Ishikawa (cell line): ENCODE results near the gene PLPP7.

Source experiments
- CREB1 ChIP-seq: IDR thresholded peaks from 2 replicates; pipeline ENCODE4 v1.6.1; 2012; ENCODE audit warnings: low read depth
- EGR1 ChIP-seq: IDR thresholded peaks from 2 replicates; pipeline ENCODE4 v1.6.1; 2012
- EP300 ChIP-seq: IDR thresholded peaks from 2 replicates; pipeline ENCODE4 v1.6.1; 2012; ENCODE audit warnings: borderline replicate concordance
- NFIC ChIP-seq: IDR thresholded peaks from 2 replicates; pipeline ENCODE4 v1.6.1; 2012
- TCF12 ChIP-seq: IDR thresholded peaks from 2 replicates; pipeline ENCODE4 v1.6.1; 2012; ENCODE audit warnings: low read depth
- USF1 ChIP-seq: IDR thresholded peaks from 2 replicates; pipeline ENCODE4 v1.6.1; 2012

GRCh38 chr9:131347376-131348020, 58.0 kb downstream of the PLPP7 start:
- TF ChIP-seq EP300: no peak
- TF ChIP-seq USF1: no peak
- TF ChIP-seq NFIC: peak; percentile 36; the same call in 1 of the 2 replicates
- TF ChIP-seq EGR1: peak; percentile 32; the same call in 1 of the 2 replicates
- no peak for TF ChIP-seq TCF12
- TF ChIP-seq CREB1: no peak
